Mesenteric fat pad (tissue), 1 donor: Measurements from ENCODE around the gene TTC23. TPM values are rescaled to one million over a fixed set of nuclear protein-coding genes. Genes with fewer than 3 reads are reported as not detected.
A peak's percentile ranks its signal among the peaks of the same experiment; 100 is the strongest.

Experiments
- DNase-seq: peaks from one replicate; pipeline ENCODE4 v3.0.0-alpha.2; 2020; ENCODE audit warnings: low spot score
- total RNA-seq: library from RNA; stranded (reverse); fragmentation: NEBNext Ultra II Directional; extraction: Animal tissue kit (Norgen Biotek cat#: 25700); gene quantifications from one replicate; pipeline ENCODE4 v1.2.1, GENCODE V29; 2021
- donor health status: DM: yes; HTN: yes; CAD: no.

TTC23 gene
- total RNA-seq, 1 donor from 2014 or later = 18.7 TPM

DNA sequence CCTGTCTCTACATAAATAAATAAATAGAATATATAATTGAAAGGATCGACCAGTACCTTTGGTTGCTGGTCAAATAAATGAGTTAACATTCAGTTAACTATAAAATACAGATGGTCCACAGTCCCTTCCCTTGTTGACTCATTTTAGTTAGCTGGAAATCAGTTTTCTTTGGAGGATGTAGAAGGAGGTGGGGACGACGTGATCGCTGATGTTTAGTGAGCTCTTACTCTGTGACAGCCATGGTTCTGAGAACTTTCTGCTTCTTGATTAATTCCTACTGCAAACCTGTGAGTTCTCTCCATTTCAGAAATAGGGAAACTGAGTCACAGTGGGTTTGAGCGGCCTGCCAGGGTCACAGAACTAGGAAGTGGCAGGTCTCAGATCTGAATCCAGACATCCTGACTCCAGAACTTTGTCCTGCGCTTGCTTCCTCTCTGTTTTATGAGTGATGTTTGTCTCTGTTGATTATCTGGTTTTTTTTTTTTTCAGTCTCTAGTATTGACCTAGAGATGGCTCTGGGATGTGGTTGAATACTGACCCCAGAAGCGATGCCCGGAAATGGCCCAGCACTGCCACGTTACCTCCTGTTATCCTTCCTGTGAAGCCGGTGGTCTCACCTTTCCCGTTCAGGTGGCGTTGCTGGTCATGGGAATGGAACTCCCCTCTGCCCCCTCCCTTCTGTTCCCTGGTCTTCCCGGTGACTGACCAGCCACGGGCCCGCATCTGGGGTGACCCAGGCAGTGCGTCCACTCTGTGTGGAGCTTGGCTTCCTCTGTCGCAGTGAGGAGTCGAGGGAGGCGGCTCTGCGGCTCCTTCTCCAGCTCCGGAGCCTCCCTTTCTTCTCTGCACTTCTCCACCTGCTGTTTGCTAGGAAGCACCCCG lies 126.3 kb downstream of the TTC23 start:
- no peak for DNase-seq

DNA sequence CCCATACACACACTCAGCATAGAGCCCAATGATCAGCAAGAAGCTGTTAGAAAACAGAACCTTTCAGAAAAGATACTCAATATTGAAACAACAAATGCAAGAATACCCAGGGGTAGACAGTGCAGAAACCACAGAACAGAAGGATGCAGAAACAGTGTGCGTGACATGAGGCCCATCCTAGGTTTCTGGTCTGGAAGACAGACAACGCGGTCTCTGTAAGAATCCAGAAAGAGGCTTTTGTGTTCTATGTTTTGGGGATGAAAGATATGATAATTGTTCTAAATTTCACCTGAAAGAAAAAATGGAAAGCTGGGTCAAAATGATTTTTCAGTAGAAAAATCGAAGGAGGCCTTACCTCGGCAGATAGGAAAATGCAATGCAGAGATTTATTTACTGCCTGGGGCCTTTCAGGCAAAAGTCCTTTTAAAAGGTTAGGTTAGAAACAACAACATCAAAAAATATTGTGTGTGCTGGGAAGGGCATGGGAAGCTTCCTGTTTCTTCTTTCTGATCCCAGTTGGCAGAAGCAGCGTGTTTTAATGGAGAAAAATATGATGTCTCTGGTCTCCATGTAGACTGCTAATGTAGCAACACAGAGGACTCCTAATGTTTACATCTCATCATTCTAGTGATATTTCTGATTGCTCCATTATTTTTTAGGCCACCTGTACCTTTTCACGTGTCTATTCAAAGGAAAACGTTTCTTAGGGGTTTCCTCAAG lies 127.5 kb downstream of the TTC23 start:
- no peak for DNase-seq

DNA sequence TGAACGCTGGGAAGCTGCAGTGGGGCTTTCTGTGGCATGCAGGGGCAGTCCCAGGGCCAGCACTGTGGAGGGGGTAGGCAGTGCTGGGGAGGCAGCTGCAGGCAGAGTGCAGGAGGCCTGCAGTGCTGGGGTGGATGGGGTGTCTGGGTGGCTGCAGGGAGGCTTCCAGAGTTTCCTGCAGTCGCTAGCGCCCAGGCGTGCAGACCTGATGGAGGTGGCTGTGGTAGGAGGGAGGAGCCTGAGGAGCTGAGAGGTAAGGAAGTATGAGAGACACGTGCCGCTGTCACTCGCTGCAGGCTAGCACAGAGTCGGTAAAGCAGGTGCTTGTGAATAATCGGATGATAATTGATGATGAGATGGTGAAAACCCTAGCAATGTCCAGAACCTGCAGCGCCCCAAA lies 128.2 kb downstream of the TTC23 start:
- DNase-seq = no peak

DNA sequence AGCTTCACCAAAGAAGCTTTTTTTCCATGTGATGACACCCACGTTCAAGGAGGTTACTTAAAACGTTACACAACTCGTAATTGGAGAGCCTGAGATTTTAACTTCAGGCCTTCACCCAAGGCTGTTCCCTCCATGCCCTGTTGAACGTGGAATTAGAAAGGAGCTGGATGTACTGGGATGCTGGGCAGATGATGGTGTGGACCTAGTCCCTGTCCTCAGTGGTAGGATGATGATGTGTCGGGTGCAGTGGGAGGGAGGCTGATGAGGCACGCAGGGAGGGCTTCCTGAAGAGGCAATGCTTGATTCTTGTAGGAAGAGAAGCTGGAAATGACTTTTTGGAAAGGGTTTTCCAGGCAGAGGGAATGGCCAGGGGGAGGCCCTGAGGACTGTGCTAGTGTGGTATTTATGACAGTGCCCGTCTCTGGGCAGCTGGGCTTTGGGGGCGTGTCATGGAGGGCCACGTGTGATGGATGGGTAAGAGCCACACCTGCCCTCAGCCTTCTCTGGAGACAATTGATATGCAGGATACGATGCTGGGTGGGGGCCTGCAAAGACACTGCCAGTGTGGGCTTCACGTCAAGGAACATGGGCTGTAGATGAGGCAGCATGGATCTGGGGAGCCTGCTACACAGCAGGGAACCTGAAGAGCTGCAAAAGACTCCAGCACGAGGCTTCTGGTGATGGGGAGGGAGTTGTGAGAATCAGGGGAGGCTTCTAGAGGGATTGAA lies 129.2 kb downstream of the TTC23 start:
- DNase-seq = no peak

DNA sequence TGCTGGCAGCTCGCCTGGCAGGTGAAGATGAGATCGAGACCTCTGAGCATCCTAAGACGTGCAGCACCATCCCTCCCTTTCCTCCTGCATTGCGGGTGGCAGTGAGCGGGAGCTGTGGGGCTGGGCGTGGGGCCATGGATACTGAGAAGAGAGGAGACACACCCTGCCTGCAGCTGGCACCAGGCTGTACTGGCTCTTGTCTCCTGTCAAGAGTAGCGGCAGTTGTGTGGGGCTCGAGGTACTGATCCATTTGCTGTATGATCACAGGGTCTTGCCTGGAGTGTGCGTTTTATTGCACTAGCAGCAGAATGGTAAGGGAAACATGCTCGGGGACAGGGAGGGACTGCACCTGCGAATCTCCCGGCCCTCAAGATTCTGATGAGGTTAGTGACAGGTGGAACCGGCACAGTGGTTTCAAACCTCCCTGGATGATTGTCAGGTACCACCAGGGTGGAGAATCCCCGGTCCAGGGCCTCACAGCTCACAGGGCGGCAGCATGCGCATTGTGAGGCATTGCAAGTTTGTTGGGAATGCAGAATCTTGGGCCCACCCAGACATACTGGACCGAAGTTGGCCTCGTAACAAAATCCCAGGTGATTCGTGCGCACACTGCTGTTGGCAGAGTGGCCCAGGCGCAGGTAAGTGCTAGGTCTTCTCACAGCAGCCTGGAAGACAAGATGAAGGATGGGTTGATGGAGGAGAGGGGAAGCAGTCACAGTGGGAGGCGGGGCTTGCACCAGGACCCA lies 130.4 kb downstream of the TTC23 start:
- DNase-seq = no peak

DNA sequence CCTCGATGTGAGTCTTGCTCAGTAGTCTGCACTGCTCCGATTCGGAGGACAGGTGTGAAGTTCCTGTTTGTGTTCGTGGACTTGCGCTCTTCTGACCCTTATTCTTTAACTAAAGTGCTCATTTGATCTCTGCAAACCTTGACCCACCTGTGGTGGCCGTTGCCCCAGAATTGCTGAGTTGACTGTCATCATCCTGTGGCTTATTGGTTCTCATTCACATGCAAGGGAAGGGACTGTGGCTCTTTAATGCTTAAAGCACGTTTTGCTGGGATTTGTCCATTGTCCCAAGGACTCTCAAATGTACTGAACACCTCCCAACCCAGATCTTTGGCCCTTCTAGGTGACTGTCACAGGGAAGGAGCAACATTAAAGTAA lies 131.1 kb downstream of the TTC23 start:
- DNase-seq = no peak

DNA sequence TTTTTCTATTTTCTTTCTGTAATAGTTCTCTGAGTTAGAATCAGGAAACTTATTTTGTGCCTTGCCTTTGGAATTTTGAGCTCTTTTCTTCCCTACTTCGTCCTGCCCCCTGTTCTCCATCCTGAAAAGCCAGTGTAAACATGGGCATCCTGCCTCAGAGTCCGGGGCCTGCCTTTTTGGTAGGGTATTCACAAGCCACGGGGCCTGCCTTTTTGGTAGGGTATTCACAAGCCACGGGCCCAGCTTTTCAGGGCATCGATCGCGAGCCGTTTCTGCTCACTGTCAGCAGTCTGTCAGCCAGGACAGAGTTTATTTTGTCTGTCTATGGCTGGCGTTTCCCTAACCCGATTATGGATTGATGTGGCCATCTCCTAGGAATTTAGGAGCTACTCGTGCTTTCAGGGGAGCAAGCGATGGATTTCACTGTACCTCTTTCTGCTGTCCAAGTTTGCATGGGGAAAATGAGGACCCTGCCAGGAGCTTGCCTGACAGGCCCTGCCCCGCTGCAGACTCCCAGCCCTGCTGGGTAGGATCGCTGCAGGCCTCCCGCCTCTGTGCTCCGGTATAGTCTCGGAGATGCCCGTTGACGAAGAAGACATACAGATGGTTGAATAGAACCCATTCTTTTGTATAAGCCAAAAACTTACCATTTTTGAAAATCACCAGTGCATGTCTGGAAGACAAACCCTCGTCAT lies 131.7 kb downstream of the TTC23 start:
- peak; percentile 60 for DNase-seq

DNA sequence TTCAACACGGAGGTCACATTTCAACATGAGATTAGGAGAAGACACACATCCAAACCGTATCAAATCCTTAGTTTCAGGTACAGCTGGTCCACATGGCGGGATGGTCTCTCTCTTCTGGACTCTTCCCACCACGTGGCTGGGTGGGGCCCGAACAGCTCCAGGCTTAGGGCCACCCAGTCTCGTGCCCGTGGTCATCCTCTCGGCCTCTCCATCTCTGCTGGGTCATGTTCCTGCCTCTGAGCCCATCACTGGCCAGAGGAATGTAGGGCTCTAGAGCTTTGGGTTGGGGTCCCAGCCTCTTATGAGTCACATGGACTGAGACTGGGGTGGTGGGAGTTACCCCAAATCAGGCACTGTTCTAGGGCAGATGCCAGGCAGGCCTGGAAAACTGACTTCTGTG lies 132.3 kb downstream of the TTC23 start:
- DNase-seq = peak; percentile 49

DNA sequence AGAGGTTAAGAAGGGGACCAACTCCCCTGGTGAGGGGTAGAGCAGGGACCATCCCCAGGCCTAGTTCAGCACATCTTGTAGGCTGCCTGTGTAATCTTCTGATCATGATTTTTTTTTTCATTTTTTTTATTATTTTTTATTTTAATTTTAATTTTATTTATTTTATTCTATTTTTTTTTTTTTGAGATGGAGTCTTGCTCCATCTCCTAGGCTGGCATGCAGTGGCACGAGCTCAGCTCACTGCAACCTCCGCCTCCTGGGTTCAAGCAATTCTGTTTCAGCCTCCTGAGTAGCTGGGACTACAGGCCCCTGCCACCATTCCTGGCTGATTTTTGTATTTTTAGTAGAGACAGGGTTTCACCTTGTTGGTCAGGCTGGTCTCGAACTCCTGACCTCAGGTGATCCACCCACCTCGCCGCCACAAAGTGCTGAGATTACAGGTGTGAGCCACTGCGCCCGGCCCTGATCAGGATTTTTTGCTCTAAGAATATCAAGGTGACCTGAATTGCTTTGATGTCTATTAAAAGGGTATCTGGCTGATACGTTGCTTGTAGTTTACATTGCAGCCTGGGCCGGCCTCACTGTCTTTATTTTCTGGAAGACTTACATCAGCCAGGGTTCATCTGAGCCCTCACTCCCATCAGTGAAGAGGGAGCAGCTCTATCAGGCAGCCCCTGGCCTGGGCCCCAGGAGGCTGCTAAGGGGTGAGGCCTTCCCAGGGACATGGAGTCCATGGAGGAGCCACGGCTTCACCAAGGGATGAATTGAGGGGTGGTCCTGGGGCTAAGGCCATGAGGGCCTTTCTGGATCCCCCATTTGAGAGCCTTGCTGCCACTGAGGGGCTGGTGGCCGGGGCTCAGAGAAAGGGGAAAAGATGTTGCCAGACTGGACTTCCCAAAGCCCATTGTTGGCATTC lies 133.8 kb downstream of the TTC23 start:
- DNase-seq = peak; percentile 83

DNA sequence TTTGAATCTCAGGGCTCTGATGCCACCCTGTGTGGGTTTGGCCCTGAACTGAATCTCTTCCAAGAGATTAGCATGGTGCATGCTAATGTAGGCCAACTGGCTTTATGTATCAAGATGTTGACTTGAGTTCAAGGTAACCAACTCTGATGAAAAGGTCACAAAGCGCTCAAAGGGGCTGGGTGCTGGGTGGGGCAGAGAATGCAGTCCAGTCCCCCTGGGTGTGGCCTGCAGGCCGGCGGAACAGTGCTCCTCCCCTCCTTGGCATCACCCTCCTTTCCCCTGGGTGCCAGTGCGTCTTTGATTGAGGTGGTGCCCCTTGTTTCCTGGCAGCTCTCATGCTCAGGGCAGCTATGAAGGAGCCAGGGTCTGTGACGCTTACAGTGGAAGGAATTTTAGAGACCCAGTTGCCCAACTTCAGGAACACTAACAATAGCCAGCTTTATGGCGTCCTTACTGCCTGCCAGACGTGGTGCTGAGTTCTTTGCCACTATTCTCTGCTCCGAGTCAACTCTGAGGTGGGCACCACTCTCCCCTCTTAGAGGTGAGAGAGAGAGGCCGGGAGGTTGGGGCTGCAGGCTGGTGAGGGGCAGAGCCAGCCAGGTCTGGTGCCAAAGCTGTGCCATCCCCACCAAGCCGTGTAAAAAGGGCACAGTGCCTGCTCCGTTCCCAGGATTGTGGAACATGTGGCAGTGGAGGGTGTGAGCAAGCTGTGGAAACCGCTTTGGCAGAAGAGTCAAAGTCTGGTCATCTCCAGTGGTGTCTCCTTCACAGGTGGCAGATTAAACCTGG lies 134.7 kb downstream of the TTC23 start:
- peak; percentile 83 for DNase-seq

DNA sequence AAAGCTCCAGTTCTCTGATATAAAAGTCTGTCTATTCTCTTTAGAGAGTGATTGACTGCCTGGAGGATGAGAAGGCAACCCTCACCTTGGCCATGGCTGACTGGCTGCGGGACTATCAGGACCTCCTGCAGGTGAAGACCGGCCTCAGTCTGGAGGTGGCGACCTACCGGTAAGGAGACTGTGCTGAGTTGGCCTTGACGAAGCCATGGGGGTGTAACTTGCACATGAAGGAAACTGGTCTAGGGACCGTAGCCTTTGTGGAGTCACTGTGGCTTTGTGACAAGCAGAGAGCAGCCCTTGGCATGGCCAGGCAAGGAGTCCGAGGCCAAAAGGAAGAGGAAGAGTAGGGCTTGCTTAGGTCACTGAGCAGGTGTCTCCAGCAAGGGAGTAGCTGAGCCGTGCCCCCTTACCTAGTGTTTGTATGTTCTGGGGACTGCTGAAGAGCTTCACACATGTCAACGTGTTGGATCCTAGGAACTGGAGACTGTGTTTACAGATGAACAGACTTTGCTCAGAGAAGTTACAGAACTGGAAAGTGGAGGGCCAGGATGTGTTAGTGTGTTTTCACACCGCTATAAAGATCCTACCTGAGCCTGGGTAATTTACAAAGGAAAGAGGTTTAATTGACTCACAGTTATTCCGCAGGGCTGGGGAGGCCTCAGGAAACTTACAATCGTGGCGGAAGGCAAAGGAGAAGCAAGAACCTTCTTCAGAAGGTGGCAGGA lies 135.7 kb downstream of the TTC23 start:
- DNase-seq = peak; percentile 67

DNA sequence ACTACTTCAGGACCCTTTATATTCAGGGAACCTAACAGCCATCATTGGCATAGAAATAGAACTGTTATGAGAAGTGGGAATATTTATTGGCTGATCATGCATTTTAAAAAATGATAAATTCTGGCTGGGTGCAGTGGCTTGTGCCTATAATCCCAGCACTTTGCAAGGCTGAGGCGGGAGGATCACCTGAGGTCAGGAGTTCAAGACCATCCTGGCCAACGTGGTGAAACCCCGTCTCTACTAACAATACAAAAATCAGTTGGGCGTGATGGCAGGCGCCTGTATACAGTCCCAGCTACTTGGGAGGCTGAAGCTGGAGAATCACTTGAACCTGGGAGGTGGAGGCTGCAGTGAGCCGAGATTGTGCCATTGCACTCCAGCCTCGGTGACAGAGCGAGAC lies 137.7 kb downstream of the TTC23 start:
- DNase-seq = peak; percentile 35

DNA sequence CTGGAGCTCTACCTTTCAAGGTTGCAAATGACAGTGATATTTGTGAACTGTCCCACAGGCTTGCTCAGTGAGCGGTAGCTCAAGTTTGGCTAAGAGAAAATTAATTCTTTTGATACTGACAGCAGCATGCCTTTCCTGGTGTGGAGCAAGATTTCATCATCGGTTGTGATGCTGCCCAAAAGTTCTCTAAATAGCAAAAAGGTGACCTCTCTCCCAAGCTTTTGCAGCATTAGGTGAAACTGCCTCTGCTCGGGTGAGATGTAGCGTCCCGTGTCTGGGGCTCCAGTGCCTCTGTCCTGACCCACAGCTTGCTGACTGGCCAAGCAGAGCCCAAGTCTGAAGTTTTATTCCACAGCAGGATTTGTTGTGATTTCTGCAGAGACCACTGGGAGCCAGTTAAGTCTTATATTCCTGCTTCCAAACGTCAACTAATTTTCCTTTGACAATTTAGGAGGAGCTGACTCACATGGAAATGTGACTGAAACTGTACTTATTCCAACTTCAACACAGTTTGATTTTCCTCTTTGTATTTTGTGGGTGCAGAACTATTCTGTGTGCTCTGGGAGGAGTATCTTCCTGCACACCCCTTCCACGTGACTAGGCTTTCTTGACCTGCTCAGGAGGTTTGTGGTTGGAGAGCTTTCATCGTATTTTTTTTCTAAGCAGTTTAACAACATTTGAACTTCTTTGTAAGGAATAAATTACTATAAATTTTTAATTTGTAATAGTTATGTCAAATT lies 138.6 kb downstream of the TTC23 start:
- DNase-seq = no peak

DNA sequence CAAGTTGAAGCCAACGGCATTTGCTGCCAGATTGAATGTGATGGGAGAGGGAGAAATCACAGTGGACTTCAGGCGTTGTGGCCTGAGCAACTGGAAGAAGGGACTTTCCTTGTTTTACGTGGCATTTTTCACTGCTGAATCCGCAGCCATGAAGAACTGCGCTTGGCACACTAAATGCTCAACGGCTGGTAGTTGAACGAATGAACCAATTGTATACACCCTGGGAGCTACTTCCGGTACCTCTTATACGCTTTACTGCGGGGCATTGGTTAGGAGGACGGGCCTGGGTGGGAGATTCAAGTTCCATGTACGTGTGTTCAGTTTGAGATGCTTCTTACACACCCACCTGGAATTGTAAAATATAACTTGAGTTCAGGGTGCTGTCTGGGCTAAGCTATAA lies 139.3 kb downstream of the TTC23 start:
- peak; percentile 18 for DNase-seq

DNA sequence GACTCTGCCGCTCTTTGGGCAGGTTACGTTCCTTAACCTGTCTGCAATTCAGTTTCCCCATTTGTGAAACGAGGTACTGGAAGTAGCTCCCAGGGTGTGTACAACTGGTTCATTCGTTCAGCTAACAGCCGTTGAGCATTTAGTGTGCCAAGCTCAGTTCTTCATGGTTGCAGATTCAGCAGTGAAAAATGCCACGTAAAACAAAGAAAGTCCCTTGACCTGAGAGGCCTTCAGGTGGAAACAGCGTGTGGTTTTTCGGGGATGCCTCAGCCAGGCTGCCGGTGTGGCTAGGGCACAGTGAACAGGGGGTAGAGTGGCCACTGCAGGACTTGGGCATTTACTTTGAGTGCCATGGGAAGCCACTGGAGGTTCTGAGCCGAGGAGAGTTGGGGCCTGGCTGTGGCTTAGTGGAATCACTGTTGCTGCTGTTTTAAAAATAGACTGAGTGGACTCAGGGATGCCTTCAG lies 139.8 kb downstream of the TTC23 start:
- DNase-seq = no peak

DNA sequence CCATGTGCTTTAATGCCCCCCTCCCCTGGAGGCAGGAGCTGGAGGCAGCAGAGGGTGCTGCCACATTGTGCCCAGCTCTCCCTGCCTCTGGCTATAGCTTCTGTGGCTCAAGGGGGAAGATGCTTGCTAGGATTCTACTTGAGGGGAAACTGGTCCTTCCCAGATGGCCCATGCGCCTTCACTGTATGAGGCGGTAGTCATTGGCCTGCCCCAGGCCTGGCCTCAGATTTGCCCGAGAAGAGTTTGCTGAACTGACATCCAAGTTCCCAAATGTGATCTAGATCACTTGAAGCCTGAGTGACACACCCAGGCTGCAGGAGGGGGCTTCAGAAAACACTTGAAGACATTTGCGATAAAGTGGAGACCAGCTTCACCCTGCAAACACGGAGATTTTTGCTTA lies 140.4 kb downstream of the TTC23 start:
- DNase-seq = no peak
